Uterus (tissue), 2 donors: ENCODE data around the gene LAMA1.

Source experiments
- CTCF ChIP-seq, 4 experiments: fragments of 200-600 bp in 2 of 4; fragments of 450-650 bp in 2 of 4; sonication (generic) in 2 of 4; IDR thresholded peaks; one replicate each; pipeline ENCODE4 v1.5.1; 2016 to 2019; ENCODE audit warnings: antibody characterized with exemption in 4 of 4, mild to moderate bottlenecking in 2 of 4, moderate library complexity in 1 of 4
- POLR2A ChIP-seq, 2 donors: fragments of 450-650 bp; IDR thresholded peaks; one replicate each; pipeline ENCODE4 v1.6.1; 2016; ENCODE audit warnings: antibody characterized with exemption in 2 of 2, mild to moderate bottlenecking in 1 of 2, moderate library complexity in 1 of 2

- TF ChIP-seq CTCF (IDR thresholded peaks at IDR 0.05): no peak
- TF ChIP-seq POLR2A (IDR thresholded peaks at IDR 0.05): no peak
Measured at GRCh38 chr18:7096838-7097237, 20.8 kb downstream of the LAMA1 start.
